GM12865 (cell line): ENCODE data around the gene OST4.

Source experiments
- DNase-seq: peaks from one replicate; pipeline ENCODE4 v3.0.0; 2010; ENCODE audit warnings: low read depth
- H3K4me3 ChIP-seq: 2 replicates; pipeline ENCODE4 v1.5.1; 2011; ENCODE audit warnings: mild to moderate bottlenecking, low read depth, low read length, control low read depth
- CTCF ChIP-seq: IDR thresholded peaks from 2 replicates; pipeline ENCODE4 v1.5.1; 2011; ENCODE audit warnings: low read length, control low read depth, low read depth, inconsistent platforms; ENCODE audit not compliant: insufficient read depth; ENCODE audit errors: missing control alignments

OST4 gene

GRCh38 chr2:27091746-27092695 lies 20.6 kb upstream of the OST4 start:
- no peak overlapping the region for H3K4me3 ChIP-seq

GRCh38 chr2:27089111-27089954 lies 17.9 kb upstream of the OST4 start:
- no peak for TF ChIP-seq CTCF
- no peak overlapping the region for H3K4me3 ChIP-seq
- DNase-seq, result no peak

More at GRCh38 chr2:27091746-27092695, 20.6 kb upstream of the OST4 start:
- no peak for TF ChIP-seq CTCF
- no peak for DNase-seq

- no peak overlapping the region for H3K4me3 ChIP-seq
- no peak for TF ChIP-seq CTCF
- DNase-seq, result no peak
These were observed 17.2 kb upstream of the OST4 start for GRCh38 chr2:27088634-27089033.

- no peak for DNase-seq
- no peak overlapping the region for H3K4me3 ChIP-seq
- TF ChIP-seq CTCF, result no peak
These were observed 16.5 kb upstream of the OST4 start for GRCh38 chr2:27087823-27088410.

GRCh38 chr2:27086724-27087593 lies 15.5 kb upstream of the OST4 start, which contains the start of gene KHK:
Gene KHK, plus strand, starts transcription at chr2:27086772. Its CDS starts 488 bp downstream, at chr2:27087260.
- TF ChIP-seq CTCF, result no peak
- DNase-seq, result no peak
- peak within 1 kb of the TSS; percentile 79 for H3K4me3 ChIP-seq

- peak; percentile 97 for DNase-seq
- peak overlapping the region; percentile 79 for H3K4me3 ChIP-seq
- peak; percentile 84 for TF ChIP-seq CTCF
These were observed 14.8 kb upstream of the OST4 start for GRCh38 chr2:27086090-27086723.
